Colonic mucosa (tissue), 4 donors: ENCODE measurements around the gene UPF2. TPM values are rescaled to one million over a fixed set of nuclear protein-coding genes. Genes with fewer than 3 reads are reported as not detected.

Source experiments
- DNase-seq: peaks from one replicate; pipeline ENCODE4 v3.0.0-alpha.2; 2020
- H3K27ac ChIP-seq: fragments of 200-600 bp; one replicate; pipeline ENCODE4 v1.8.0; 2021
- H3K27me3 ChIP-seq: fragments of 200-600 bp; one replicate; pipeline ENCODE4 v1.8.0; 2021
- H3K36me3 ChIP-seq: fragments of 200-600 bp; one replicate; pipeline ENCODE4 v1.8.0; 2021
- H3K4me1 ChIP-seq: fragments of 200-600 bp; one replicate; pipeline ENCODE4 v1.8.0; 2021; ENCODE audit warnings: mild to moderate bottlenecking
- H3K4me3 ChIP-seq: fragments of 200-600 bp; one replicate; pipeline ENCODE4 v1.8.0; 2021
- H3K9ac ChIP-seq, 2 donors: one replicate each; pipeline ENCODE4 v1.7.0; 2013; ENCODE audit warnings: control low read depth in 2 of 2, low read depth in 2 of 2, low read length in 2 of 2
- H3K9me3 ChIP-seq: fragments of 200-600 bp; one replicate; pipeline ENCODE4 v1.8.0; 2021
- CTCF ChIP-seq: fragments of 200-600 bp; IDR thresholded peaks from one replicate; pipeline ENCODE4 v1.8.0; 2022; ENCODE audit warnings: antibody characterized with exemption, mild to moderate bottlenecking
- intact Hi-C: fragments of 100-400 bp; cut with DNase I; formaldehyde crosslinking; loops from one replicate; pipeline ENCODE4 v1.14.1; 2022
- total RNA-seq, 2 donors: library from RNA; stranded (reverse); fragmentation: NEBNext Ultra II Directional in 1 of 2; extraction: Animal tissue kit (Norgen Biotek cat#: 25700) in 1 of 2; gene quantifications; one replicate each; pipeline ENCODE4 v1.2.1, GENCODE V29; 2021
- donor health status: healthy.
- donor health status: DM: no; HTN: no; CAD: no.
- donor health status: DM: no; HTN: no; CAD: no.

The UPF2 gene
- total RNA-seq, 2 donors from 2014 or later, result 21.9 to 25.6 TPM

- no peak for TF ChIP-seq CTCF
- Histone ChIP-seq H3K36me3 (no peaks in the 10 kb centered on the region), H3K4me1 (no peaks in the 10 kb centered on the region), H3K9me3 (no peaks in the 10 kb centered on the region), H3K9ac (no peak overlapping the region), H3K27me3 (no peaks in the 10 kb centered on the region), H3K27ac (no peak overlapping the region), H3K4me3 (no peak overlapping the region)
- intact Hi-C loops, result no loop called here
- no peak for DNase-seq
Measured at GRCh38 chr10:12006671-12007070, 35.9 kb downstream of the UPF2 start.

GRCh38 chr10:11993834-11994468 lies 48.7 kb downstream of the UPF2 start:
- intact Hi-C loops, result loop anchor here (5.0 kb wide), 1 partner anchor 198 kb away; no protein-coding TSS in a partner anchor
- H3K9ac ChIP-seq, result no peak overlapping the region
- H3K4me1 ChIP-seq, result no peaks in the 10 kb centered on the region
- no peaks in the 10 kb centered on the region for H3K27me3 ChIP-seq
- DNase-seq, result no peak
- H3K9me3 ChIP-seq, result no peaks in the 10 kb centered on the region
- no peak overlapping the region for H3K4me3 ChIP-seq
- H3K27ac ChIP-seq, result no peak overlapping the region
- no peaks in the 10 kb centered on the region for H3K36me3 ChIP-seq
- TF ChIP-seq CTCF, result no peak

- H3K4me1 ChIP-seq, result no peaks in the 10 kb centered on the region
- H3K27me3 ChIP-seq, result no peaks in the 10 kb centered on the region
- DNase-seq, result no peak
- intact Hi-C loops, result no loop called here
- H3K27ac ChIP-seq, result no peak overlapping the region
- no peaks in the 10 kb centered on the region for H3K9me3 ChIP-seq
- H3K36me3 ChIP-seq, result no peaks in the 10 kb centered on the region
- H3K9ac ChIP-seq, result no peak overlapping the region
- no peak overlapping the region for H3K4me3 ChIP-seq
- TF ChIP-seq CTCF, result no peak
Measured at GRCh38 chr10:11988924-11989323, 53.7 kb downstream of the UPF2 start.

- Histone ChIP-seq H3K9ac (no peak overlapping the region), H3K9me3 (no peaks in the 10 kb centered on the region), H3K27ac (no peak overlapping the region), H3K36me3 (no peaks in the 10 kb centered on the region), H3K4me3 (no peak overlapping the region), H3K4me1 (no peaks in the 10 kb centered on the region), H3K27me3 (no peaks in the 10 kb centered on the region)
- peak; percentile 84 for DNase-seq
- TF ChIP-seq CTCF, result peak; percentile 74
- intact Hi-C loops, result no loop called here
Measured at GRCh38 chr10:11986593-11987216, 55.9 kb downstream of the UPF2 start.

GRCh38 chr10:11982253-11982652 lies 60.4 kb downstream of the UPF2 start:
- Histone ChIP-seq H3K27me3 (no peaks in the 10 kb centered on the region), H3K9me3 (no peaks in the 10 kb centered on the region), H3K4me3 (no peak overlapping the region), H3K36me3 (no peaks in the 10 kb centered on the region), H3K4me1 (no peaks in the 10 kb centered on the region), H3K27ac (no peak overlapping the region), H3K9ac (no peak overlapping the region)
- DNase-seq, result no peak
- intact Hi-C loops, result loop anchor here (5.0 kb wide), 1 partner anchor 195 kb away; no protein-coding TSS in a partner anchor
- TF ChIP-seq CTCF, result no peak
